Astrocyte (in vitro differentiated cells and primary cell): ENCODE data around the gene STAP2.

ENCODE experiments used
- EZH2 ChIP-seq: IDR thresholded peaks from 2 replicates; pipeline ENCODE4 v1.6.1; 2012; ENCODE audit warnings: mild to moderate bottlenecking, low read length, inconsistent platforms; ENCODE audit not compliant: insufficient read depth
- TF ChIP-seq, protein P1 (sequence below): IDR thresholded peaks from 2 replicates; pipeline ENCODE4 v1.5.1; 2011; ENCODE audit warnings: low read depth, mild to moderate bottlenecking, inconsistent platforms, low read length, moderate library complexity; ENCODE audit not compliant: insufficient read depth

DNA sequence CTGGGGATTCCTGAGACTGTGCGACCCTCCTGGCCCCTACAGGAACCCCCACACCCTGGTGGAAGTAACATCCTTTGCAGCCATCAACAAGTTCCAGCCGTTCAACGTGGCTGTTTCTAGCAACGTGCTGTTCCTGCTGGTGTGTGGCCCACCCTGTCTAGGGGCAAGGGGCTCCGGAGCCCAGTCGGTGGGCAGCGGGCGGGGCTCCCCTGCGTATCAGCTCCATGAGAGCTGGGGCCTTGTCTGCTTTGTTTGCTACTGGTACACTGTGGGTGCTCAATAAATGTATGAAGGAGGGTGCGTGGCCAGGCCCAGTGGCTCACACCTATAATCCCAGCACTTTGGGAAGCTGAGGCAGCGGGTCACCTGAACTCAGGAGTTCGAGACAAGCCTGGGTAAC lies 15.7 kb upstream of the STAP2 start:
- TF ChIP-seq, protein P1, sequence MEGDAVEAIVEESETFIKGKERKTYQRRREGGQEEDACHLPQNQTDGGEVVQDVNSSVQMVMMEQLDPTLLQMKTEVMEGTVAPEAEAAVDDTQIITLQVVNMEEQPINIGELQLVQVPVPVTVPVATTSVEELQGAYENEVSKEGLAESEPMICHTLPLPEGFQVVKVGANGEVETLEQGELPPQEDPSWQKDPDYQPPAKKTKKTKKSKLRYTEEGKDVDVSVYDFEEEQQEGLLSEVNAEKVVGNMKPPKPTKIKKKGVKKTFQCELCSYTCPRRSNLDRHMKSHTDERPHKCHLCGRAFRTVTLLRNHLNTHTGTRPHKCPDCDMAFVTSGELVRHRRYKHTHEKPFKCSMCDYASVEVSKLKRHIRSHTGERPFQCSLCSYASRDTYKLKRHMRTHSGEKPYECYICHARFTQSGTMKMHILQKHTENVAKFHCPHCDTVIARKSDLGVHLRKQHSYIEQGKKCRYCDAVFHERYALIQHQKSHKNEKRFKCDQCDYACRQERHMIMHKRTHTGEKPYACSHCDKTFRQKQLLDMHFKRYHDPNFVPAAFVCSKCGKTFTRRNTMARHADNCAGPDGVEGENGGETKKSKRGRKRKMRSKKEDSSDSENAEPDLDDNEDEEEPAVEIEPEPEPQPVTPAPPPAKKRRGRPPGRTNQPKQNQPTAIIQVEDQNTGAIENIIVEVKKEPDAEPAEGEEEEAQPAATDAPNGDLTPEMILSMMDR = no peak
- no peak for TF ChIP-seq EZH2
